ENCODE data around the gene TMEM54. TPM values are rescaled to one million over a fixed set of nuclear protein-coding genes. Genes with fewer than 3 reads are reported as not detected.

TMEM54 gene
- total and polyA plus RNA-seq, 9 of the 15 experiments (the other 6 are each of a cell fraction or from before 2014, with no cell fraction given) = 1.00 to 16.2 (median 8.2) TPM

GRCh38 chr1:32892368-32893197 lies 8.6 kb downstream of the TMEM54 start (continued):
- TF ChIP-seq ZBTB49 (CRISPR knock-in tag; IDR thresholded peaks at IDR 0.05; ENCODE audit: borderline replicate concordance) (no peak), PRPF4 (IDR thresholded peaks at IDR 0.05; ENCODE audit: insufficient read depth, low read depth, low read length, poor library complexity, severe bottlenecking) (no peak), FOXJ3 (CRISPR knock-in tag; IDR thresholded peaks at IDR 0.05) (no peak), ZNF518B (CRISPR knock-in tag; IDR thresholded peaks at IDR 0.05) (no peak), MAFK (IDR thresholded peaks at IDR 0.05; ENCODE audit: low read length) (no peak), POLR2G (IDR thresholded peaks at IDR 0.05; ENCODE audit: low read depth, low read length) (no peak), CXXC5 (CRISPR knock-in tag; IDR thresholded peaks at IDR 0.05) (0 out of 2 replicates have a peak, but pooled peaks have one; percentile 39), CTCFL (IDR thresholded peaks at IDR 0.05; ENCODE audit: borderline replicate concordance, insufficient read depth, low read depth, low read length, poor library complexity, severe bottlenecking) (peak; percentile 97), RBM25 (IDR thresholded peaks at IDR 0.05; ENCODE audit: low read depth, low read length, severe bottlenecking) (no peak), HDAC2 (IDR thresholded peaks at IDR 0.05) (no peak), NONO (IDR thresholded peaks at IDR 0.05; ENCODE audit: low read depth in 2 of 2, low read length in 1 of 2) (peak in 1 of 2 experiments; percentile 51; a peak in 1 of 4 replicates), GABPA (tag; conservative IDR thresholded peaks at IDR 0.05; ENCODE audit: low read depth) (no peak), JUN (IDR thresholded peaks at IDR 0.05; ENCODE audit: borderline replicate concordance, low read depth, low read length) (peak; percentile 11; the same call in 1 of the 2 replicates), JUN (CRISPR knock-in tag; IDR thresholded peaks at IDR 0.05; ENCODE audit: borderline replicate concordance) (no peak)

All from K562 (cell line).